SK-N-MC (cell line): Measurements from ENCODE around the gene SCGB3A1.

Source experiments
- EZH2 ChIP-seq: fragments of 200-600 bp; sonication (generic); IDR thresholded peaks from one replicate; pipeline ENCODE4 v1.6.1; 2017; ENCODE audit warnings: antibody characterized with exemption
- POLR2AphosphoS5 ChIP-seq: IDR thresholded peaks from 2 replicates; pipeline ENCODE4 v1.6.1; 2012; ENCODE audit warnings: mild to moderate bottlenecking, low read depth, low read length, borderline replicate concordance

- TF ChIP-seq POLR2AphosphoS5 (no peak), EZH2 (no peak)
These were observed 27.3 kb downstream of the SCGB3A1 start for GRCh38 chr5:180563994-180564393.
